ENCODE results near the gene SLC44A3. TPM values are rescaled to one million over a fixed set of nuclear protein-coding genes. Genes with fewer than 3 reads are reported as not detected.

Gene SLC44A3
- polyA plus RNA-seq, 3 donors, result not detected

DNA sequence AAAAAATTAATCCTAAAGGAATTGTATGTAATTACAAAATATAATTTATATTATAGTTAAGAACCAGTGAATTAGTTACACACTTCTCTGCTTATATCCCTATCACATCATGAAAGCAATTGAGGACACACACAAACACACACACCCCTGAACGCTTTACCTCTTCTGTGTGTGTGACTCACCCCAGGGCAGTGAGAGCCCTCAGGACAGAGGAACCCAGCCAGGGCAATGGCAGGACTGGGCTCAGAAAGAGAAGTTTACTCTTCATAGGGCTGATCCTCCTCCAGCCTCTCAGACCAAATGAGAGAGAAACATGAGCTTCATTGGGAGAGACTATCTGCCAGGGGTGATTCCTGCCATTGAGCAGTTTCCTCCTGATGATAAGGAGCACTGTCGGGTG is 38.1 kb downstream of the SLC44A3 start:
- H3K27ac Mint-ChIP-seq, result no peak overlapping the region
- intact Hi-C loops (cut with micrococcal nuclease), result loop anchor here in 1 of 2 donors (10.0 kb wide), 1 partner anchor 377 kb away; the partner anchor contains the start of gene RWDD3

GRCh38 chr1:94859174-94859573 is 39.0 kb downstream of the SLC44A3 start:
- Histone ChIP-seq H2AFZ (ENCODE audit: insufficient read depth, low read depth, low read length, poor library complexity, severe bottlenecking) (no peak overlapping the region), H3K9ac (ENCODE audit: insufficient read depth, low read length, poor library complexity, severe bottlenecking) (no peak overlapping the region), H3K4me1 (ENCODE audit: control insufficient read depth in 1 of 2, insufficient read depth in 2 of 2, low read length in 2 of 2) (peaks cover 16 to 17% of the 10 kb centered on the region in 2 donors), H3K9me3 (replicated peaks in 1 of 2; ENCODE audit: control insufficient read depth in 1 of 2, insufficient read depth in 1 of 2, low read length in 2 of 2) (no peaks in the 10 kb centered on the region), H3K27ac (ENCODE audit: low read depth in 1 of 2, low read length in 2 of 2) (no peak overlapping the region), H3K27me3 (ENCODE audit: control insufficient read depth in 2 of 2, insufficient read depth in 2 of 2, low read length in 2 of 2) (peaks cover 5 to 8% of the 10 kb centered on the region in 2 donors), H3K79me2 (ENCODE audit: insufficient read depth, low read length) (no peaks in the 10 kb centered on the region), H3K36me3 (replicated peaks in 1 of 2; ENCODE audit: control insufficient read depth in 1 of 2, insufficient read depth in 2 of 2, low read length in 2 of 2) (no peaks in the 10 kb centered on the region), H4K20me1 (ENCODE audit: insufficient read depth, low read length) (no peaks in the 10 kb centered on the region), H3K4me2 (replicated peaks; ENCODE audit: extremely low read depth, low read length, poor library complexity, severe bottlenecking) (no peak overlapping the region), H3K4me3 (replicated peaks in 1 of 3; ENCODE audit: low read depth in 2 of 3, low read length in 3 of 3) (no peak overlapping the region)
- H3K9me3 Mint-ChIP-seq, result no peaks in the 10 kb centered on the region
- H3K27me3 Mint-ChIP-seq (ENCODE audit: low read depth in 3 of 3), result peaks cover 8 to 17% (median 14%) of the 10 kb centered on the region in 3 donors
- intact Hi-C loops (cut with micrococcal nuclease), result loop anchor here in 1 of 2 donors (10.0 kb wide), 1 partner anchor 376 kb away; the partner anchor contains the start of gene RWDD3
- WGBS (ENCODE audit: insufficient coverage), result 32% methylated on average over 2 of the region's 2 CpGs
- H3K36me3 Mint-ChIP-seq, result no peaks in the 10 kb centered on the region
- H3K4me3 Mint-ChIP-seq, result no peak overlapping the region
- peaks cover 16% of the 10 kb centered on the region for H3K4me1 Mint-ChIP-seq
- no peak overlapping the region for H3K27ac Mint-ChIP-seq
- DNase-seq, result no peak
- TF ChIP-seq, protein P1, sequence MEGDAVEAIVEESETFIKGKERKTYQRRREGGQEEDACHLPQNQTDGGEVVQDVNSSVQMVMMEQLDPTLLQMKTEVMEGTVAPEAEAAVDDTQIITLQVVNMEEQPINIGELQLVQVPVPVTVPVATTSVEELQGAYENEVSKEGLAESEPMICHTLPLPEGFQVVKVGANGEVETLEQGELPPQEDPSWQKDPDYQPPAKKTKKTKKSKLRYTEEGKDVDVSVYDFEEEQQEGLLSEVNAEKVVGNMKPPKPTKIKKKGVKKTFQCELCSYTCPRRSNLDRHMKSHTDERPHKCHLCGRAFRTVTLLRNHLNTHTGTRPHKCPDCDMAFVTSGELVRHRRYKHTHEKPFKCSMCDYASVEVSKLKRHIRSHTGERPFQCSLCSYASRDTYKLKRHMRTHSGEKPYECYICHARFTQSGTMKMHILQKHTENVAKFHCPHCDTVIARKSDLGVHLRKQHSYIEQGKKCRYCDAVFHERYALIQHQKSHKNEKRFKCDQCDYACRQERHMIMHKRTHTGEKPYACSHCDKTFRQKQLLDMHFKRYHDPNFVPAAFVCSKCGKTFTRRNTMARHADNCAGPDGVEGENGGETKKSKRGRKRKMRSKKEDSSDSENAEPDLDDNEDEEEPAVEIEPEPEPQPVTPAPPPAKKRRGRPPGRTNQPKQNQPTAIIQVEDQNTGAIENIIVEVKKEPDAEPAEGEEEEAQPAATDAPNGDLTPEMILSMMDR (IDR thresholded peaks at IDR 0.05), result no peak

More for the DNA sequence above, 38.1 kb downstream of the SLC44A3 start:
- 67% methylated on average over 1 of the region's 2 CpGs for WGBS (ENCODE audit: insufficient coverage)
- Histone ChIP-seq H3K4me3 (replicated peaks in 1 of 3; ENCODE audit: low read depth in 2 of 3, low read length in 3 of 3) (no peak overlapping the region), H3K9ac (ENCODE audit: insufficient read depth, low read length, poor library complexity, severe bottlenecking) (no peak overlapping the region), H3K27ac (ENCODE audit: low read depth in 1 of 2, low read length in 2 of 2) (no peak overlapping the region), H3K27me3 (ENCODE audit: control insufficient read depth in 2 of 2, insufficient read depth in 2 of 2, low read length in 2 of 2) (peaks cover 5 to 11% of the 10 kb centered on the region in 2 donors), H3K36me3 (replicated peaks in 1 of 2; ENCODE audit: control insufficient read depth in 1 of 2, insufficient read depth in 2 of 2, low read length in 2 of 2) (no peaks in the 10 kb centered on the region), H2AFZ (ENCODE audit: insufficient read depth, low read depth, low read length, poor library complexity, severe bottlenecking) (no peak overlapping the region), H3K79me2 (ENCODE audit: insufficient read depth, low read length) (no peaks in the 10 kb centered on the region), H3K9me3 (replicated peaks in 1 of 2; ENCODE audit: control insufficient read depth in 1 of 2, insufficient read depth in 1 of 2, low read length in 2 of 2) (no peaks in the 10 kb centered on the region), H3K4me1 (ENCODE audit: control insufficient read depth in 1 of 2, insufficient read depth in 2 of 2, low read length in 2 of 2) (peaks cover 11% of the 10 kb centered on the region in 2 donors), H4K20me1 (ENCODE audit: insufficient read depth, low read length) (no peaks in the 10 kb centered on the region), H3K4me2 (replicated peaks; ENCODE audit: extremely low read depth, low read length, poor library complexity, severe bottlenecking) (no peak overlapping the region)
- DNase-seq, result no peak
- Mint-ChIP-seq H3K4me3 (no peak overlapping the region), H3K27me3 (ENCODE audit: low read depth in 3 of 3) (peaks cover 8 to 17% (median 14%) of the 10 kb centered on the region in 3 donors), H3K4me1 (peaks cover 8% of the 10 kb centered on the region), H3K9me3 (no peaks in the 10 kb centered on the region), H3K36me3 (no peaks in the 10 kb centered on the region)
- TF ChIP-seq, protein P1 (IDR thresholded peaks at IDR 0.05), result no peak
